Kidney epithelial cell (primary cell): ENCODE measurements around the gene AARSD1. TPM values are rescaled to one million over a fixed set of nuclear protein-coding genes. Genes with fewer than 3 reads are reported as not detected.
"Not testable (repeated sequence)": the region's sequence is repeated elsewhere in the genome, so short reads cannot be mapped to it uniquely, and the experiment has no call there.

Experiments used
- DNase-seq: peaks from one replicate; pipeline ENCODE4 v3.0.0-alpha.2; 2010; ENCODE audit warnings: low read depth
- H3K27me3 ChIP-seq: 2 replicates; pipeline ENCODE4 v1.6.0; 2011; ENCODE audit warnings: low read length; ENCODE audit not compliant: control insufficient read depth, insufficient read depth
- H3K36me3 ChIP-seq: 2 replicates; pipeline ENCODE4 v1.5.1; 2011; ENCODE audit warnings: low read length; ENCODE audit not compliant: control insufficient read depth, insufficient read depth
- H3K4me3 ChIP-seq: 2 replicates; pipeline ENCODE4 v1.5.1; 2011; ENCODE audit warnings: low read depth, mild to moderate bottlenecking, control low read depth, low read length
- CTCF ChIP-seq: IDR thresholded peaks from 2 replicates; pipeline ENCODE4 v1.5.1; 2011; ENCODE audit warnings: mild to moderate bottlenecking, moderate library complexity, low read length, control low read depth, inconsistent platforms; ENCODE audit not compliant: insufficient read depth, poor library complexity, severe bottlenecking
- total RNA-seq: library from RNA; depleted of rRNA; stranded (reverse); fragments of >200 nt; gene quantifications from 2 replicates; pipeline ENCODE4 v1.2.3, GENCODE V29; 2015

Gene AARSD1
- total RNA-seq, 1 donor from 2014 or later = 40.0 TPM

- DNase-seq = no peak
- no peaks in the 10 kb centered on the region for H3K36me3 ChIP-seq
- H3K4me3 ChIP-seq = no peak overlapping the region
- H3K27me3 ChIP-seq = no peaks in the 10 kb centered on the region
- TF ChIP-seq CTCF = no peak
Measured at GRCh38 chr17:42922294-42922693, 42.0 kb downstream of the AARSD1 start.

GRCh38 chr17:42920922-42921321 lies 43.3 kb downstream of the AARSD1 start:
- TF ChIP-seq CTCF = no peak
- no peaks in the 10 kb centered on the region for H3K27me3 ChIP-seq
- no peak overlapping the region for H3K4me3 ChIP-seq
- DNase-seq = no peak
- no peaks in the 10 kb centered on the region for H3K36me3 ChIP-seq

GRCh38 chr17:42920106-42920900 lies 44.0 kb downstream of the AARSD1 start:
- Histone ChIP-seq H3K36me3 (no peaks in the 10 kb centered on the region), H3K27me3 (no peaks in the 10 kb centered on the region), H3K4me3 (no peak overlapping the region)
- no peak for DNase-seq
- no peak for TF ChIP-seq CTCF

GRCh38 chr17:42919522-42920077 lies 44.7 kb downstream of the AARSD1 start:
- not testable (repeated sequence) for H3K27me3 ChIP-seq, H3K36me3 ChIP-seq, DNase-seq, H3K4me3 ChIP-seq

GRCh38 chr17:42918902-42919521 lies 45.2 kb downstream of the AARSD1 start:
- H3K4me3 ChIP-seq = no peak overlapping the region
- no peak for TF ChIP-seq CTCF
- H3K27me3 ChIP-seq = no peaks in the 10 kb centered on the region
- no peaks in the 10 kb centered on the region for H3K36me3 ChIP-seq
- DNase-seq = no peak

GRCh38 chr17:42917236-42917603 lies 47.0 kb downstream of the AARSD1 start:
- Histone ChIP-seq H3K4me3 (no peak overlapping the region), H3K36me3 (no peaks in the 10 kb centered on the region), H3K27me3 (no peaks in the 10 kb centered on the region)
- no peak for TF ChIP-seq CTCF
- no peak for DNase-seq

- DNase-seq, H3K4me3 ChIP-seq, H3K27me3 ChIP-seq, H3K36me3 ChIP-seq: not testable (repeated sequence)
Measured at GRCh38 chr17:42916388-42917235, 47.6 kb downstream of the AARSD1 start.

- not testable (repeated sequence) for H3K36me3 ChIP-seq, H3K27me3 ChIP-seq, DNase-seq, H3K4me3 ChIP-seq
Measured at GRCh38 chr17:42915288-42915687, 49.0 kb downstream of the AARSD1 start.
